NCI-H524 (cell line): ENCODE data around the gene LRP1B.

Source experiments
- DNase-seq, 2 experiments: peaks; one replicate each; lab custom pipeline; 2025; lab: John Stamatoyannopoulos, UW

Gene LRP1B

GRCh38 chr2:140893685-140894084 is 1237.1 kb downstream of the LRP1B start:
- no peak for DNase-seq

GRCh38 chr2:140892911-140893637 is 1237.7 kb downstream of the LRP1B start:
- DNase-seq, result no peak

GRCh38 chr2:140892436-140892835 is 1238.4 kb downstream of the LRP1B start:
- no peak for DNase-seq

GRCh38 chr2:140891614-140892212 is 1239.1 kb downstream of the LRP1B start:
- DNase-seq, result peak in 1 of 2 experiments; percentile 4

- no peak for DNase-seq
Measured at GRCh38 chr2:140882671-140883620, 1247.9 kb downstream of the LRP1B start.

GRCh38 chr2:140880573-140880972 is 1250.2 kb downstream of the LRP1B start:
- DNase-seq, result no peak

GRCh38 chr2:140876015-140876414 is 1254.8 kb downstream of the LRP1B start:
- no peak for DNase-seq

GRCh38 chr2:140873915-140874531 is 1256.8 kb downstream of the LRP1B start:
- DNase-seq, result no peak

GRCh38 chr2:140869925-140870324 is 1260.9 kb downstream of the LRP1B start:
- DNase-seq, result no peak

GRCh38 chr2:140869107-140869506 is 1261.7 kb downstream of the LRP1B start:
- no peak for DNase-seq

GRCh38 chr2:140865837-140866236 is 1265.0 kb downstream of the LRP1B start:
- no peak for DNase-seq

GRCh38 chr2:140863713-140864112 is 1267.1 kb downstream of the LRP1B start:
- peak; percentile 40 to 72 for DNase-seq

GRCh38 chr2:140862181-140862580 is 1268.6 kb downstream of the LRP1B start:
- DNase-seq, result no peak

GRCh38 chr2:140861666-140862065 is 1269.2 kb downstream of the LRP1B start:
- no peak for DNase-seq

GRCh38 chr2:140855471-140855870 is 1275.3 kb downstream of the LRP1B start:
- DNase-seq, result no peak

GRCh38 chr2:140851258-140851981 is 1279.4 kb downstream of the LRP1B start:
- DNase-seq, result no peak

- DNase-seq, result no peak
Measured at GRCh38 chr2:140843186-140843585, 1287.6 kb downstream of the LRP1B start.

GRCh38 chr2:140842110-140842509 is 1288.7 kb downstream of the LRP1B start:
- DNase-seq, result no peak

GRCh38 chr2:140841141-140841540 is 1289.7 kb downstream of the LRP1B start:
- DNase-seq, result no peak

GRCh38 chr2:140836826-140837225 is 1294.0 kb downstream of the LRP1B start:
- no peak for DNase-seq

GRCh38 chr2:140835079-140835478 is 1295.7 kb downstream of the LRP1B start:
- no peak for DNase-seq
